Globus pallidus (tissue), 1 donor: Measurements from ENCODE around the gene RAI1.

ENCODE experiments used
- DNase-seq: peaks from one replicate; pipeline ENCODE4 v3.0.0-alpha.2; 2015; ENCODE audit warnings: low spot score

The RAI1 gene

DNA sequence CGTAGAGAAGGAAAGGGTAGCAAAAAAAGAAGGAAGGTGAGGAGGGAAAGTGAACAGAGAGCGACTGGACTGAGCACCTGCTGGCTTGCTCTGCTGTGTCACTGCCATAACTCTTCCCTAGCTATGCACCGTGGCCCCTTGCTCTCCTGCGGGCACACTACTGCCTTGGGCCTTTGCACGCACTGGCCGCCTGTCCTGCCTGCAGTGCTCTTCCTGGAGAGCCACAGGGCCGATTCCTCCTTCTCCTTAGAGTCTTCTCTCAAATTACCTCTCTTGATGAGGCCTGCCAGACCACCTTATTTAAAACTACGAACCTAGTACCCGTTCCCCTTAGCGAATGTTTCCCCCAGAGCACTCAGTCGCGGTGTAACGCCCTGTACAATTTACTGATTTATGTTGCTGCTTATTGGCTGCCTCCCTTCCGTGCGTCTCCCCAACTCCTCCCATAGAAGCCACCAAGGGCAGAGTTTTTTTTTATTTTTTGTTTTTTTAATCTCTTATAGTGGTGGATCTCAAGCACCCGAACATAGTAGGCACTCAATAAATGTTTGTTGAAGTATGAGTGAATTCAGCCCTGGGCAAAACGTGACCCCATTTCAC lies 70.3 kb downstream of the RAI1 start:
- DNase-seq = no peak

- DNase-seq = peak; percentile 92
Measured at GRCh38 chr17:17752089-17752820, 71.0 kb downstream of the RAI1 start.

DNA sequence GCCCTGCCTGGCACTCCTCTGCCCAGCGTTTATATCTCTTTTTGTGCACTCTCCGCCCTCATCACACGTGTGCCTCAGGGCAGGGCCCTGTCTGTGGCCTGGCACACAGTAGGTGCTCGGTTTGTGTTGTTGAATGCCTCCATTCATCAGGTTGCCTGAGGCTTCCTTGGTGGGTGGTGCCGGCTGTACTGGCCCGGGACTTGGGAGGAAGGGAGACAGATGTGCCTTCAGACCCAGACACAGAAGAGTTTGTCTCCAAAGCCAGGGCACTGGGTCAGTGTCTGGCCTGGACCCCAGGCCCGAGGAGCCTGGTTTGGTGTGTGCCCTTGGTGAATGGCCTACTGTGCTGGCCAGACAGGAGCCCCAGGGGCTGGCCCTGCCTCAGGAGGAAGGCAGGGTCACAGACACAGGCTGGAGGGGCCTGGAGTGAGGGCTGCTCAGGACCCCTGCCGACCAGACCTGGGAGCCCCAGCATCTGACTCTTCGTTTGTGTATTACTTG lies 71.6 kb downstream of the RAI1 start:
- DNase-seq = peak; percentile 82

DNA sequence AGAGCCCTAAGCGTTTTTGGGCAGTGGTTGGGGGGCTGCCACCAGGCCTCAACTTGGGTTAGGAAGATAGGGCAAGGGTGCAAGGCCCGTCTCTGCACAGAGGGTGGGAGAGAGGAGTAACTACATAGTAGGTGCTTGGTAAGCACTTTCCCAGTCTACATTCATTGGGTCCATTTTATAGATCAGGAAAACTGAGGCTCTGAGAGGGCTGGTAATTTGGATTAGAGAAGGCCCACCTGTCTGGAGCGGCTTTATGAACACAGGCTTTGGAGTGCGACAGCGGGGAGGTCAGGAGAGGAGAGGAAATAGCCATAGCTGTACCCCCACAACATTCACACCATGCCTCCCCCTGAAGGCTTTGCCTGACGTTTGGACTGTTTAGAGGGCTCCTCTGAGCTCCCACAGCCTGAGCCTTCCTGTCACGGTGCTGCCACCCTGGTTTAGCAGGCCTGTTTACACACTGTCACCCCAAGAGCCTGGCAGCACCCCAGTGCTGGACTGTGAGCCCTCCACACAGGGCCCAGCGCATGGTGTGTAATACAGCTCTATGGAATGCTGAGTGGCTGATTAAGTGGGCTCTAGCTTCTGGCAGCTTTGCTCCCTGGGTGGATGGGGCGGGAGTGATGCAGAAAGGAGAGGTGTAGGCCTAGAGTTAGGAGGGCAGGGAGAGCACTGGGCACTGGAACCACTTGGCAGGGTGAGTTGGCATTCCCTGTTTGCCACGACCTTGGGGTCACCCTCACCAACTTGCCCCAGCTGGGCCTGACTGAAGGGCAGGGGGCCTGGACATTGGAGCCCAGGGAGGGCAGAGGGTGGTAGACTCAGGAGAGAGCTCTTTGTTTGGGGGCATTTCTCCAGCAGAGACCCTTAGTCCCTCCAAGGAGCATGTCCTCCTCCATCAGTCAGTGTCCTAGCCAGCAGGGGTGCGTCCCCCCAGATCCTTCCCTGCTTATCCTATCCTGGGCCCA lies 73.7 kb downstream of the RAI1 start:
- DNase-seq = no peak

DNA sequence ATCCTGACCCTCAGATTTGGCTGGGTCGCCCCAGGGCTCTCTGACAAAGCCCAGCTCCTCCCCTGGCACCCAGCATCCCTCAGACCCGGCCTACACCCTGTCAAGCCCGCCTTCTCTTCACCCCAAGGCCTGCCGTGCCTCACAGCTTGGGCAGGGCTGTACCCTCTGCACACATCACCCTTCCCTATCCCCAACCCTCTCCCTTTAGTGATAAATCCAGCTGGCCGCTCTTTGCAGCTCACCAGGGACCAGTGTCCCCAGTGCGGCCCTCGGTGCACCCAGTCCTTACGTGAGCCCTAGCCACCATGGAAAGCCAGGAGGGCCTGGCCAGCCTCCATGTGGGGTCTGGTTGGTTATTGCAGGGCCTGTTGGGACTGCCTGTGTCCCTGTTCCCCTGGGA lies 74.5 kb downstream of the RAI1 start:
- DNase-seq = no peak

DNA sequence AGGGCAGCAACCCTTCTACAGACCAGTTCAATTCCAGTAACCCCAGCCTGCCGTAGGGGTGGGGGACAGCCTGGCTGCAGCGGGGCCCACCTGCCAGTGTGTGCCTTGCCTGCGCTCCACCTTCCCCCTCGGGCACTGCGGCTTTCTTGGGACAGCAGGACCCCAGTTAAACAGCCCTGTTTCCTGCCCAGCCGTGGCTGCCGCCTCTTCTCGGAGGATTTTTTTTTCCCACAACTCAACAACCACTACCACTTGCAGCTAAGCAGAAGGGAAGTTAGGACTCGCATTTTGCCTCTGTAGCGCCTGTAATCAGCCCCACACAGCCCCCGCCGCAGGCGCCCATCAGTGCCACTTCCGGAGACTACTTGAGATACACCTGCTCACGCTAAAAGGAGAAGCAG lies 76.1 kb downstream of the RAI1 start:
- DNase-seq = no peak

DNA sequence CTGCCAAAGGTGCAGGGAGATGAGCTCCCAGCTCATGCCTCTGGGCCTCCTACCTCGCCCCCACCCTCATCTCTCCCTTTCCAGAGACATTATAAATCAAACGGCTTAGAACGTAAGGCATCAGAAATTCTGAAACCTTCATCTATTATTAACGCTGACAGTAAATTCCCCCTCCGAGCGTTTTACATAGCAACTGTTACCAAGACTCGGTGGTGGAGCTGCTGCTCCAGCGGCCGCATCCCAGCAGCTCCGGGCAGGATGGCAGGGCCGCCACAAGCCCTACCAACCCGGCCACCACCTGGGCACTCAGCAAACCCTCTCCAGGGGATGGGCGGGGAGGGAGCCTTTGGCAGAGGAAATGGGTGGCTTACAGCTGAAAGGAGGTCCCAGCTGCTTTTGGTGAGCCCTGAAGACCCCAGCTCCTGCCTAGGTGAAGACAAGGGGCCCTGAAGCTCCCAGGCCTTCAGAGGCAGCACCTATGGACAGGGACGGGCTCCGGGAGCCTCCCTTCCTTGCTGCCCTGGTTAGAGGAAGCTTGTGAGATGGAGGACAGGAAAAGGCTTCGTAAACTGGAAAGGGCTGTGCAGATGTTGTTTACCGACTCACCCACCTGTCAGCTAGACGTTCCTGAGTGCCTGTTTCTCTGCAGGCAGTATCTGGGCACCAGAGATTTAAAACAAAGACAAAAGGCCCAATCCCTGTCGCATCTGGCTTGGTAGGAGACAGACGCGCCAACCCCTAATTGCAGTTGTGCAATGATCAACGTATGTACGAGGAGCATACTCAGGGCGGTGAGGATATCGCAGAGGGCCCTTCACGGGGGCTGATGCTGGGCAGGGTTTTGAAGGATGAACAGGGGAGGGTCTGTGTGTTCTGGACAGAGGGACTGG lies 76.9 kb downstream of the RAI1 start:
- no peak for DNase-seq

DNA sequence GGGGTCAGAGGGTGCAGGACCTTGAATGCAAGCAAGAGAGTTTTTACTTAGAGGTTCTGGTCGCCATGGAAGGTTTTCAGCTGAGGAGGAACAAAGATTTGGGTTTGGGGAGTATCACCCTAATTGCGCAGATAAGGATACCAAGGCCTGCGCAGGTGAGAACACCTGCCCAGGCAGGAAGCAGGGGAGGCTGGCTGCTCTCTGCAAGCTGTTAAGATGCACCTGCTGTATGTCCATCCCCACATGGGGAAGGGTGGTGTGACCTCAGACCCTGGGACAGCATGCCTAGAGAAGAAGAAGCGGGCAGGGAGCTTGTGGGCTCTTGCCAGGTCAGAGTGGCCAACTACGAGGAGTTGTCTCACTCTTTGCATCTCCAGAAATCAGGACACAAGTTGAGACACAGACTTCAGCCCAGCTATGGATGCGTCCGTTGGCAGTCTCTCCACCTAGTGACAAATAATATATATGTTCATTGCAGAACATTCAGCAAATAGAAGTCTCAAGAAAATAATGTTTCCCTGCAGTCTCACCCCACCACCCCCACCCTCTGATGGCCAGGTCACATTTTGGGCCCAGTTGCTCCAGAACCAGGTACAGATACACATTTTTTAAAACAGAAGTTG lies 77.8 kb downstream of the RAI1 start:
- DNase-seq = no peak

DNA sequence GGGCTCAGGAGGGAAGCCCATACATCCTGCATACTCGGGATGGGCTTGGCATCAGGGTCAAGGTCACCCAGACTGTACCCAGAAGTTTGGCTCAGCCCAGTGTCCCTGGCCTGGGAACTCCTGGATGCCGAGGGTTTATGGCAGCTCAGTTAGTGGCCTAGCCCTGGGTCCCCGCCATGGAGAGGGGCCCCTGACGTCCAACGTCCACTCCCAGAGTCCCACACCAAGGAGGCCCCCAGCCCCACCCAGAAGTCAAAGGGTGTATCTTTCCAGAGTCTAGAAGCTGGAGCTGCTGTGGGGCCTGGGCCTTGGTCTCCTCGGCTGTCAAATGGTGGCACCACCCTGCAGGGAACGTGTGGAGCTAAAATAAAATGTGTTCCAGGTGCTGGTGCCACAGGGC lies 79.1 kb downstream of the RAI1 start:
- no peak for DNase-seq

GRCh38 chr17:17760872-17761550 lies 79.8 kb downstream of the RAI1 start:
- DNase-seq = no peak

DNA sequence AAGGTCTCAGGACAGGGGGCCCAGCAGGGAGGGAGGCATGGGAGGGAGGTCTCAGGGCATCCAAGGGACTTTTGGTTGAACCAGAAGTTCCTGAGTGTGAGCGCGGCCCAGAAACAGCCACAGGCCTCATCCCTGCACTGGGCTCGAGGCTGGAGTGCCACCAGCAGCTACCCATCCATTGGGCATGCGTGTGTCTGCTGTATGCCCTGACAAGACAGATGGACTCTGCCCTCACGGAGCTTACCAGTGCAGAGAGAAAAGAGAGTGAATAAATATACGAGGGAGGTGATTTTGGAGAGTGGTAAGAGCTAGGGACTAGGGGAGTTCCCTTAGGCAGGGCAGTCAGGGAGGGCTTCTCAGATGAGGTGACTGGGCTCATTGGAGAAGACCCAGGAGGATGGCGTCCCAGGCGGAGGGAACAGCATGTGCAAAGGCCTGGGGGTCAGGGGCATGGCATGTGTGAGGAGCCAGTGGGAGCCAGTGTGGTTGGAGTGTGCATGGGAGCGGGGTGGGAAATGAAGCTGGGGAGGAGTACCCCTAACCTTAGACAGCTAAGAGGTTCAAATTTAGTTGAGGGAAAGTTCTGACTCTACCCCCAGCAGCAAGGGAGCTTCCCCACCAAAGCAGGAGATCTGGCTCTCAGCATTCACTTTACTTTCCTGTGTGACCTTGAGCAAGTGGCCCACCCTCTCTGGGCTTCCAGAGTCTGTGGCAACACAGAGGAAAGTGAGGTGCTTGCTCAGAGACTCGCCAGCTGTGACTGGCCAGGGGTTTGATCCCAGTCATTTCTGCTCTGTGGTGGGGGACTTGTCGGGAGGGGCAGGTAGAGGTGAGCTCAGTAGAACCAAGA lies 80.9 kb downstream of the RAI1 start:
- DNase-seq = no peak

DNA sequence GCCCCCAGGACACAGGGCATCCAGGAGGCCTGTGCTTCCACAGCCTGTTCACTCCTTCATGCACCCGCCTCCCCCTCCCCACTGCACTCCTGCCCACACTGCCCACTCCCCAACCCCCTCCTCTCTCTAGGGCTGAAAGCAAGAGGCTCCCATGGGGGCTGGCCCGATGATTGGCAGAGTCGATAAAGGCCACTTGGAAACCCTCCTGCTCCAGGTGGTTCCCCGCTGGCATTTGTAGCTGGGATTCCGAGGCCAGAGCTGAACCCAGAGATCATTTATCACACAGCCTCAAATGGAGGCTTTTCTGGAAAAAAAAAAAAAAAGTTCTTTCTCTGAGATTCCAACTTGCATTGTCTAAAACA lies 81.5 kb downstream of the RAI1 start:
- DNase-seq = no peak

GRCh38 chr17:17763136-17763535 lies 81.9 kb downstream of the RAI1 start:
- no peak for DNase-seq

DNA sequence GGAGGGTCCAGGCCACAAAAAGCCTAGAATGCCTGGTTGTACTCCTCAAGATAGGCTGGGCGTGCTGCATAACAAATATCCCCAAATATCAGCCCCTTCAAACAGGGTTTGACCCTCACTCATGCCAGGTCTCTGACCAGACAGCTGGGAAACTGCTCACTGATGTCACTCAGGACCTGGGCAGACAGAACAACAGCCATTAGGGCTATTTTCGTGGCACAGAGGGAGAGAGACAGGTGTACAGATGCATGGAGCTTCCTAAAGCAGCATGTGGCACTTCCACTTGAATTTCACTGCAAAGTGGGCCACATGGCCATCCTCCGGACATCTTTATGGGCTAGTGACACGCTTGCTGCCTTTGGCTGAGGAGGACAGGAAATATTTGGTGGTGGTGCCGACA lies 82.5 kb downstream of the RAI1 start:
- DNase-seq = no peak

- no peak for DNase-seq
Measured at GRCh38 chr17:17765359-17766076, 84.3 kb downstream of the RAI1 start.

- DNase-seq = peak; percentile 67
Measured at GRCh38 chr17:17766077-17766743, 85.0 kb downstream of the RAI1 start.

- no peak for DNase-seq
Measured at GRCh38 chr17:17766744-17767120, 85.5 kb downstream of the RAI1 start.

DNA sequence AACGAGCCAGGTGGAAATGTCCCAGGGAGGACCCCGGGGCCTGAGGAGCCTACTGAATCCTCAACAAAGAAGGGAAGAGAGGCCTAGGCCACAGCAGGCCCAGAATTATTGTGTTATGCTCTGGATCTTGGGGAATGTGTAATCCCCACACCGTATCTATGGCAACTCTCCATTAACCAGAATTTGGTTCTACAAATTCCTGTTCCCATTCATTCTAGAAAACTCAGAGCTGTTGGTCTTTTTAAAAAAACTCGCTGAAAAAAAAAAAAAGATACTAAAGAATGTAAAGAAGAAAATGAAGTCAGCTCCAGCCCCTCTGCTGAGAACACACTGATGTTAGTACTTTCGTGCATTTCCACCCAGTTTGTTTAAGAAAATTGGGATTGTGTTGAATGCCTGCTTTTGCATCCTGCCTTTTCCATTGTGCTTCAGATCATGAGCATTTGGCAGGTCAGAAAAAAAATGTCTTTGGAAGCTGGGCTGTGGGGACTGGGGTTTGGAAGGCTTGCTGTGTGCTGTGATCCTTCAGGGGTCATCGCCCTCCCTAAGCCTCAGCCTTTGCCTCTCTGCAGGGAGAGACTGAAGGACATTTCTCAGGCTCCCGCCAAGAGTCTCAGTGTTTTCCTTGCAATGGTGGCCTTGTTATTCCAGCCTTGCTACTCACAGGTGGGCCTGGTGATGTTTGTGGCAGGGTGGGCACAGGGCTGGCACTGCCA lies 86.1 kb downstream of the RAI1 start:
- DNase-seq = no peak
